Astrocyte (in vitro differentiated cells and primary cell): ENCODE measurements around the gene CAMK2D. TPM values are rescaled to one million over a fixed set of nuclear protein-coding genes. Genes with fewer than 3 reads are reported as not detected.

Experiments used
- DNase-seq: peaks from one replicate; pipeline ENCODE4 v3.0.0-alpha.2; 2010; ENCODE audit warnings: low read depth
- FAIRE-seq: peaks from 2 replicates; lab custom pipeline; 2011; peaks lifted over from hg19 to GRCh38; lab: Jason Lieb, UNC
- H2AFZ ChIP-seq: 2 replicates; pipeline ENCODE4 v1.6.0; 2012; ENCODE audit warnings: low read depth, low read length, inconsistent platforms
- H3K27ac ChIP-seq: 2 replicates; pipeline ENCODE4 v1.5.1; 2011; ENCODE audit warnings: low read depth, low read length, inconsistent platforms
- H3K27me3 ChIP-seq: 2 replicates; pipeline ENCODE4 v1.6.0; 2011; ENCODE audit warnings: low read length, inconsistent platforms; ENCODE audit not compliant: insufficient read depth
- H3K36me3 ChIP-seq: 2 replicates; pipeline ENCODE4 v1.5.1; 2011; ENCODE audit warnings: low read length, inconsistent platforms; ENCODE audit not compliant: insufficient read depth
- H3K4me1 ChIP-seq: 2 replicates; pipeline ENCODE4 v1.5.1; 2011; ENCODE audit warnings: low read length, inconsistent platforms; ENCODE audit not compliant: insufficient read depth
- H3K4me2 ChIP-seq: 2 replicates; pipeline ENCODE4 v1.6.0; 2012; ENCODE audit warnings: low read length, inconsistent platforms
- H3K4me3 ChIP-seq: 2 replicates; pipeline ENCODE4 v1.5.1; 2011; ENCODE audit warnings: low read depth, mild to moderate bottlenecking, low read length, inconsistent platforms; ENCODE audit not compliant: insufficient read depth
- H3K79me2 ChIP-seq: 2 replicates; pipeline ENCODE4 v1.6.0; 2012; ENCODE audit warnings: mild to moderate bottlenecking, low read length, inconsistent platforms; ENCODE audit not compliant: insufficient read depth
- H3K9ac ChIP-seq: 2 replicates; pipeline ENCODE4 v1.6.0; 2012; ENCODE audit warnings: mild to moderate bottlenecking, low read length, inconsistent platforms
- H3K9me3 ChIP-seq: 2 replicates; pipeline ENCODE4 v1.5.1; 2012; ENCODE audit warnings: low read depth, mild to moderate bottlenecking, low read length, inconsistent platforms; ENCODE audit not compliant: insufficient read depth
- H4K20me1 ChIP-seq: 2 replicates; pipeline ENCODE4 v1.6.0; 2012; ENCODE audit warnings: low read length, inconsistent platforms; ENCODE audit not compliant: insufficient read depth
- H3K27ac Mint-ChIP-seq: one replicate; pipeline ENCODE4 v1.8.0; 2021; ENCODE audit warnings: mild to moderate bottlenecking, mixed read lengths; ENCODE audit not compliant: unreplicated experiment
- H3K27me3 Mint-ChIP-seq: one replicate; pipeline ENCODE4 v1.8.0; 2021; ENCODE audit warnings: low read depth, mixed read lengths; ENCODE audit not compliant: unreplicated experiment
- H3K36me3 Mint-ChIP-seq: one replicate; pipeline ENCODE4 v1.8.0; 2021; ENCODE audit warnings: low read depth, mixed read lengths; ENCODE audit not compliant: unreplicated experiment
- H3K4me1 Mint-ChIP-seq: one replicate; pipeline ENCODE4 v1.8.0; 2021; ENCODE audit warnings: low read depth, mixed read lengths; ENCODE audit not compliant: unreplicated experiment
- H3K4me3 Mint-ChIP-seq: one replicate; pipeline ENCODE4 v1.8.0; 2021; ENCODE audit warnings: mild to moderate bottlenecking, moderate library complexity, mixed read lengths; ENCODE audit not compliant: unreplicated experiment
- H3K9me3 Mint-ChIP-seq: one replicate; pipeline ENCODE4 v1.8.0; 2021; ENCODE audit warnings: mild to moderate bottlenecking, mixed read lengths; ENCODE audit not compliant: unreplicated experiment
- EZH2 ChIP-seq: IDR thresholded peaks from 2 replicates; pipeline ENCODE4 v1.6.1; 2012; ENCODE audit warnings: mild to moderate bottlenecking, low read length, inconsistent platforms; ENCODE audit not compliant: insufficient read depth
- total RNA-seq: library from RNA; stranded (reverse); gene quantifications from 2 replicates; pipeline ENCODE4 v1.2.1, GENCODE V29; 2021
- TF ChIP-seq, protein P1 (sequence below): IDR thresholded peaks from 2 replicates; pipeline ENCODE4 v1.5.1; 2011; ENCODE audit warnings: low read depth, mild to moderate bottlenecking, inconsistent platforms, low read length, moderate library complexity; ENCODE audit not compliant: insufficient read depth

CAMK2D gene
- total RNA-seq, 1 donor from 2014 or later: 80.8 TPM

DNA sequence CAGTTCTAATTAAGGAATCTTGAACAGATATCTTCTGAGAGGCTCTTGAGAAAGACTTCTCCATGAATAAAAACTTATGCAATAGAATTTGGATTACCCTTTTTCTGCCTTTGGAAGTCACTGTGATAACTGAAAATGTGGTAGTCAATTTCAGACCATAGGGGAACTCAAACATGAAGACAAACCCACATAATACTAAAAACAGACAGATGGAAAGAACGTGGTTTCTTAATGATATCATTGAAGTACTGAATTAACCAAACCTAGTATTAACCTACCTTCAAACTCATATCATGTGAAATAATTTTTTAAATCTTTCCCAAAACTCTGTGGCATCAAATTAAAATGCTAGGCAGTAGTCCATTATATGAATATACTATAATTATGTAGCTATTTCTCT, 153.5 kb downstream of the CAMK2D start:
- Mint-ChIP-seq H3K36me3 (peaks cover 16% of the 10 kb centered on the region), H3K27me3 (no peaks in the 10 kb centered on the region), H3K9me3 (peaks cover 3% of the 10 kb centered on the region), H3K4me1 (peaks cover 16% of the 10 kb centered on the region), H3K4me3 (no peak overlapping the region), H3K27ac (no peak overlapping the region)
- H3K36me3 ChIP-seq: no peaks in the 10 kb centered on the region
- DNase-seq (no peak), FAIRE-seq (no peak)
- no peaks in the 10 kb centered on the region for H3K27me3 ChIP-seq
- no peak overlapping the region for H2AFZ ChIP-seq
- TF ChIP-seq, protein P1, sequence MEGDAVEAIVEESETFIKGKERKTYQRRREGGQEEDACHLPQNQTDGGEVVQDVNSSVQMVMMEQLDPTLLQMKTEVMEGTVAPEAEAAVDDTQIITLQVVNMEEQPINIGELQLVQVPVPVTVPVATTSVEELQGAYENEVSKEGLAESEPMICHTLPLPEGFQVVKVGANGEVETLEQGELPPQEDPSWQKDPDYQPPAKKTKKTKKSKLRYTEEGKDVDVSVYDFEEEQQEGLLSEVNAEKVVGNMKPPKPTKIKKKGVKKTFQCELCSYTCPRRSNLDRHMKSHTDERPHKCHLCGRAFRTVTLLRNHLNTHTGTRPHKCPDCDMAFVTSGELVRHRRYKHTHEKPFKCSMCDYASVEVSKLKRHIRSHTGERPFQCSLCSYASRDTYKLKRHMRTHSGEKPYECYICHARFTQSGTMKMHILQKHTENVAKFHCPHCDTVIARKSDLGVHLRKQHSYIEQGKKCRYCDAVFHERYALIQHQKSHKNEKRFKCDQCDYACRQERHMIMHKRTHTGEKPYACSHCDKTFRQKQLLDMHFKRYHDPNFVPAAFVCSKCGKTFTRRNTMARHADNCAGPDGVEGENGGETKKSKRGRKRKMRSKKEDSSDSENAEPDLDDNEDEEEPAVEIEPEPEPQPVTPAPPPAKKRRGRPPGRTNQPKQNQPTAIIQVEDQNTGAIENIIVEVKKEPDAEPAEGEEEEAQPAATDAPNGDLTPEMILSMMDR: no peak
- TF ChIP-seq EZH2: no peak
- no peak overlapping the region for H3K4me3 ChIP-seq
- no peaks in the 10 kb centered on the region for H3K4me1 ChIP-seq
- no peaks in the 10 kb centered on the region for H4K20me1 ChIP-seq
- H3K79me2 ChIP-seq: peaks cover 15% of the 10 kb centered on the region
- no peak overlapping the region for H3K4me2 ChIP-seq
- no peak overlapping the region for H3K9ac ChIP-seq
- no peak overlapping the region for H3K27ac ChIP-seq
- no peaks in the 10 kb centered on the region for H3K9me3 ChIP-seq

DNA sequence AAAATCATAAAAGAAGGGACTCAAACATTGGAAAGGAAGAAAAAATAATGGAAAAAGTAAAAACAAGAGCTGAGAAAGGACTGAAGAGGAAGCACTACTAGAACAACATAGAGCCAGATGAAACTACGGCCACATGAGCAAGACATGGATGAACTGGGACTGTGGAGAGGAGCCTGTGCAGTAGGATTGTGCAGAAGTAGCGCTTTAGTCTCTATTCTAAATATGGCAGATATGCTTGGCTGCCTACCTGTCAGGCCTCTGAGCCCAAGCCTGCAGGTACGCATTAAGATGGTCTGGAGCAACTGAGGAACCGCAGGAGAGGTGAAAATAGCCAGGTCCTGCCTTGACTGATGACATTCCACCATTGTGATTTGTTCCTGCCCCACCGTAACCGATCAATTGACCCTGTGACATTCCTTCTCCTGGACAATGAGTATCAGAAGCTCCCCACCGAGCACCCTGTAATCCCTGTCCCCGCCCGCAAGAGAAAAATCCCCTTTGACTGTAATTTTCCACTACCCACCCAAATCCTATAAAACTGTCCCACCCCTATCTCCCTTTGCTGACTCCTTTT, 154.3 kb downstream of the CAMK2D start:
- Mint-ChIP-seq H3K9me3 (peaks cover 3% of the 10 kb centered on the region), H3K36me3 (peaks cover 16% of the 10 kb centered on the region), H3K4me1 (peaks cover 15% of the 10 kb centered on the region), H3K4me3 (no peak overlapping the region), H3K27me3 (no peaks in the 10 kb centered on the region), H3K27ac (no peak overlapping the region)
- Histone ChIP-seq H3K79me2 (peaks cover 12% of the 10 kb centered on the region), H2AFZ (no peak overlapping the region), H3K36me3 (no peaks in the 10 kb centered on the region), H3K9ac (no peak overlapping the region), H4K20me1 (no peaks in the 10 kb centered on the region), H3K27ac (no peak overlapping the region), H3K4me3 (no peak overlapping the region), H3K4me2 (no peak overlapping the region), H3K9me3 (no peaks in the 10 kb centered on the region), H3K27me3 (no peaks in the 10 kb centered on the region), H3K4me1 (no peaks in the 10 kb centered on the region)
- TF ChIP-seq, protein P1: no peak
- TF ChIP-seq EZH2: no peak
- DNase-seq (no peak), FAIRE-seq (no peak)

DNA sequence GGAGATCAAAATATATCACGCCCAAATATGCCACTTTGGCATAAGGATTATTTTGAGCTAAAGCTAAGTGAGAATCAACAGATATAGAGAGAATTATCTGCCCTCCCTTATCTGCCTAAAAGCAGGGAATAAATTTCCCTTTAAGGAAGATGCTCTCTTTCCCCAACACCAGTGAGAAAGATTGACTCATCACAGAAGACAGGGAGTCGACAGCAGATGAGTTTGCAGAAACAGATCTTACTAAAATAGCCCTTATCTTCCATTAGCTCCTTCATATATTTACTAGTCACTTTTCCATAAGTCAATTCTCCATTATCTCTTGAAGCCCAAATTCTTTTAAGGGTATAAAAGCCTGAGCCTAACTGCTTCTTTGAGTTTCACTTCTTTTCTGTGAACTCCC, 156.6 kb downstream of the CAMK2D start:
- Histone ChIP-seq H3K79me2 (peaks cover 9% of the 10 kb centered on the region), H2AFZ (no peak overlapping the region), H3K4me3 (no peak overlapping the region), H3K4me2 (no peak overlapping the region), H3K27me3 (no peaks in the 10 kb centered on the region), H3K9me3 (no peaks in the 10 kb centered on the region), H4K20me1 (no peaks in the 10 kb centered on the region), H3K27ac (no peak overlapping the region), H3K4me1 (no peaks in the 10 kb centered on the region), H3K9ac (no peak overlapping the region), H3K36me3 (no peaks in the 10 kb centered on the region)
- TF ChIP-seq, protein P1: no peak
- no peak for TF ChIP-seq EZH2
- H3K4me1 Mint-ChIP-seq: peaks cover 15% of the 10 kb centered on the region
- peaks cover 16% of the 10 kb centered on the region for H3K36me3 Mint-ChIP-seq
- FAIRE-seq (no peak), DNase-seq (peak; percentile 14)
- no peaks in the 10 kb centered on the region for H3K27me3 Mint-ChIP-seq
- H3K27ac Mint-ChIP-seq: peak overlapping the region; percentile 1
- no peak overlapping the region for H3K4me3 Mint-ChIP-seq
- H3K9me3 Mint-ChIP-seq: peaks cover 3% of the 10 kb centered on the region
